Measurements from ENCODE around the gene KRT74. TPM values are rescaled to one million over a fixed set of nuclear protein-coding genes. Genes with fewer than 3 reads are reported as not detected.

KRT74 gene
- polyA plus RNA-seq (ENCODE audit: insufficient read length in 3 of 3): not detected

DNA sequence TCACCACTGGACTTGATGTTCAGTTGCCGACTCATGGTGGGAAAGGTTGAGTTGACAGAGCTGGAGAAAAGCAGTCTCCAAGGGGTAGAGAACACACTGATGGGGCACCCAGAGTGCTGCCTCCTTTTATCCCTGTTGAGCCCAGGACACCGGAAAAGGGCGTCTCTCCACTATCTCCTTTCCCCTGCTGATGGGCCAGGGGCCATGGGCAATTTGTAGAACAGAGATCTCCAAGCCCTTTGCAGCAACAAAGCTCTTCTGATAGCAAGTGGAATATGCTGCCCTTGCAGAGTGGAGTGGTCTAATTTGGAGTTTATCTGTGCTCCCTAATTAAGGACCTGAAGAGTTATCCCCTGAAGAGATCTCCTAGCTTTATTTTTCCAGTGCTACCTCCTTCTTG lies at the start of gene KRT74:
KRT74 (minus strand) TSS at position 101 of the 400 bp plus-strand sequence; CDS start at position 35, 66 bp downstream.
- no peak for DNase-seq (ENCODE audit: low read depth in 3 of 3, low spot score in 2 of 3)

- DNase-seq (ENCODE audit: low read depth in 3 of 3, low spot score in 2 of 3): no peak
These were observed 48.7 kb upstream of the KRT74 start for GRCh38 chr12:52622349-52622748.

GRCh38 chr12:52618866-52619265 lies 45.2 kb upstream of the KRT74 start:
- DNase-seq (ENCODE audit: low read depth in 3 of 3, low spot score in 2 of 3): no peak

GRCh38 chr12:52618216-52618615 lies 44.6 kb upstream of the KRT74 start, which contains the start of gene KRT73:
TSS of gene KRT73 (minus strand) at chr12:52618559. CDS start at chr12:52618524, 35 bp downstream.
- DNase-seq (ENCODE audit: low read depth in 3 of 3, low spot score in 2 of 3): no peak

DNA sequence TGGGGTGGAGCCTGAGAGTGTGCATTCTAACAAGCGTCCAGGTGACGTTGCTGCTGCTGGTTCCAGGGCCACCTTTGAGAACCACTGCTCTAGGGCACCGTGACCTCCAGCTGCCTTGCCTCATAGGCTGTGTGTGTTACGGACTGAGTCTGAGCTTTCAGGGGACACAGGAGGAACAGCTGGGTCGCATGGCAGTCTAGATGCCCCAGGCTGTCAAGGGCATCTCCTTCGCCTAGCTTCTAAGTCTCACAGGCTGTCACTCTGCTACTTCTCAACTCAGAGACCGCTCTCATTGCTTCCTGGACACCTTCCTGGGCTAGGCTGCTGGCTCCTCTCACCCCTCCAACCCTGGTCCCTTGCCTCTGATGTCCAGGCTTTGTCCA lies 43.8 kb upstream of the KRT74 start:
- no peak for DNase-seq (ENCODE audit: low read depth in 3 of 3, low spot score in 2 of 3)

GRCh38 chr12:52616680-52617402 lies 43.2 kb upstream of the KRT74 start:
- no peak for DNase-seq (ENCODE audit: low read depth in 3 of 3, low spot score in 2 of 3)

DNA sequence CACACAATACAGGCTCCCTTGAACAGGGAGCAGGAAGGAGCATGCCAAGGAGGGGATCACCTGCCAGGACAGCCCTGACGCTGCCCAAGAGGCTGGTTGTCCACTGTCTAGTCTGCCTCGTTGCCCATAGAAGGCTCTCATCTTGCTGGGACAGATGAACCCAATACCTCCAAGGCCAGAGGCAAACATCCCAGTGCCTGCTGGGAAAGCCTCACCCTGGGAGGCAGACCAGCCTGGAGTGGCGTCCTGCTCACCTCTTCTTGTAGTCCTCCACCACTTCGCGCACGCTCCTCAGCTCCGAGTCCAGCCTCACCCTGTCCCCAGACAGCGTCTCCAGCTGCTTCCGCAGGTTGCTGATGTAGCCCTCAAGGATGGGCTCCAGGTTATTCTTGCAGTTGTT lies 42.3 kb upstream of the KRT74 start:
- no peak for DNase-seq (ENCODE audit: low read depth in 3 of 3, low spot score in 2 of 3)

DNA sequence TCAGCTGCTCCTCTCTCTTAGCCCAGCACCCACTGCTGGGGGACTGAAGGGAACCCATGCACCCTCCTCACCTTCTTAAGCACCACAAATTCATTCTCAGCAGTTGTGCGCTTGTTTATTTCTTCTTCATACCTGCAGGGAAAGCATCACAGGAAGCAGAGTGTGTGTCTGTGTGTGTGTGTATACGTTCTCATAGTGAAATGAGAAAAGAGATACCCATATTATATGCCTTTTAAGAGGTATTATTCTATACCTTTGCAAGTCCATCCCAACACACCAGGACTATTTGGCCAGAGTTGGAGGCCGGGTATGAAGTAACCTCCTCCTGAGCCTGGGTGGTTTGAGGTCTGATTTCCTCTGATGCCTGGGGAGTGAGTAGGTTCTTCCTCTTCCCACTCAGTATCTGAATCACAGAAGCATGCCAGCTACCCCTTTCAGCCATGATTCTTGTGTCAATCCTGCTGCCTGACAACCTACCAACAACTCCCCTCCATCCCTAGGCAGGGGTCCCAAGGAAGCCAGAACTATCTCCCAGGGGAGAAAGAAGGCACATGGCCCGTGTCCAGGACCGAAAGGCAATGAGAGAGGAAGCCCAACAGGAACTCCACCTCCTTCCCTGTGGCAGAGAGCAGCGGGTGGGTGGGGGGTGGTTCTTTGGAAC lies 41.7 kb upstream of the KRT74 start:
- DNase-seq (ENCODE audit: low read depth in 3 of 3, low spot score in 2 of 3): no peak

DNA sequence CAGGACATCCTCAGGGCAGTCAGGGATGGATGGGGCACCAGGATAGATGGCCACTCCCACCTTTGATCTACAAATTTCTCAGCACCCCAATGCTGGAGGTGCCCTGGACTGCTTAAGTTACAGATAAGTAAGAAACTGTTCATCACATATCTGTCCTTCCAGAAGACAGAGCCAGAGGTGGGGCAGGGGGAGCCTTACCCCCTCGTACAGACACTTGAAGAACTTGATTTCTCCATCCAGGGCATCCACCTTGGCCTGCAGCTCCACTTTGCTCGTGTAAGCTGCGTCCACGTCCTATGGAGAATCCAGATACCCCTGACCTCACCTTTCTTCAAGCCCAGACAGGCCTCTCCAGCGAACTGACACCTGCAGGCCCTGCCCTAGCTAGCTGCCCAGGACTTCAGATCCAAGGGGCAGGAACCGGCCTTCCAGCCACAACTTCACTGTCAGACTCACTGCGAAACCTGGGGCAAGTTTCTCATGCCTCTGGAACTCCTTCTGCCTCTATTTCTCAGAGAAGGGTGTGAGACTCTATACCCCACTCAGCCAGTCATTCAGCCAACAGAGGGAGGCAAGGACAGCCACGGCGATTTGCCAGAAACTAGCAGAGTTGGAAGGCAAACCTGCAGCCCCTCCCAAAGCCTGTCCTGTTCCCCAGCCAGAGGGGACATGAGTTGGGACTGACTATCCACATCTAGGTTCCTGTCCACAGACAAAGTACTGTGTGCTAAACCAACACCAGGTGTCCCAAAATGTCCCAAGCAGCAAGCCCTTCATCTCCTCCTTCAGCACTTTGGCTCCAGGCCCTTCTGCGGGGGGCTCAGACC lies 41.0 kb upstream of the KRT74 start:
- no peak for DNase-seq (ENCODE audit: low read depth in 3 of 3, low spot score in 2 of 3)

DNA sequence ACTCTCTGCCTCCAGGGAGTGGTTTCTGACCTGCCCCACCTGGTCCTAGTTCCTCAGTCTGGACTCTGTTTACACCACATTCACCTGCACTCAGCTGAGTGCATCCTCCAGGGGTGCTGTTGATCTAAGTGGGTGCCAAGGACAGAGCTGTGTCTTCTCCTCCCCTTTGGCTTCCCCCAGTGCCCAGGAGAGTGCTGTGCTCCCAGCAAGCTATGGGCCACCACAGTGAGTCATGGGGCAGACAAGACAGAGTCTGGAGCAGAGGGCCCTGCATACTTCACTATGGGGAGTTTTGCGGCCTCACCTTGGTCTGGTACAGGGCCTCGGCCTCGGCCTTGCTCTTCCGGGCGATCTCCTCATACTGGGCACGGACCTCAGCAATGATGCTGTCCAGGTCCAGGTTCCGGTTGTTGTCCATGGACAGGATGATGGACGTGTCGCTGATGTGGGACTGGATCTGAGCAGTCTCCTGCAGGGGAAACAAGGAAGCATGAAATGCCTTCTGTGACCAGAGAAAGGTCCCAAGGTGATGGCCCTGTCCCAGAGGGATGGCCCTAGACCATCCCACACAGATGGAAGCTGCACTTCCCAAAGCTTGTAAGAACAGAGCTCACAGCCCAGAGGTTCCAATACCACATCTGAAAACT lies 39.9 kb upstream of the KRT74 start:
- DNase-seq (ENCODE audit: low read depth in 3 of 3, low spot score in 2 of 3): no peak

- no peak for DNase-seq (ENCODE audit: low read depth in 3 of 3, low spot score in 2 of 3)
These were observed 39.1 kb upstream of the KRT74 start for GRCh38 chr12:52612431-52613383.

- DNase-seq (ENCODE audit: low read depth in 3 of 3, low spot score in 2 of 3): no peak
These were observed 37.4 kb upstream of the KRT74 start for GRCh38 chr12:52611080-52611468.

DNA sequence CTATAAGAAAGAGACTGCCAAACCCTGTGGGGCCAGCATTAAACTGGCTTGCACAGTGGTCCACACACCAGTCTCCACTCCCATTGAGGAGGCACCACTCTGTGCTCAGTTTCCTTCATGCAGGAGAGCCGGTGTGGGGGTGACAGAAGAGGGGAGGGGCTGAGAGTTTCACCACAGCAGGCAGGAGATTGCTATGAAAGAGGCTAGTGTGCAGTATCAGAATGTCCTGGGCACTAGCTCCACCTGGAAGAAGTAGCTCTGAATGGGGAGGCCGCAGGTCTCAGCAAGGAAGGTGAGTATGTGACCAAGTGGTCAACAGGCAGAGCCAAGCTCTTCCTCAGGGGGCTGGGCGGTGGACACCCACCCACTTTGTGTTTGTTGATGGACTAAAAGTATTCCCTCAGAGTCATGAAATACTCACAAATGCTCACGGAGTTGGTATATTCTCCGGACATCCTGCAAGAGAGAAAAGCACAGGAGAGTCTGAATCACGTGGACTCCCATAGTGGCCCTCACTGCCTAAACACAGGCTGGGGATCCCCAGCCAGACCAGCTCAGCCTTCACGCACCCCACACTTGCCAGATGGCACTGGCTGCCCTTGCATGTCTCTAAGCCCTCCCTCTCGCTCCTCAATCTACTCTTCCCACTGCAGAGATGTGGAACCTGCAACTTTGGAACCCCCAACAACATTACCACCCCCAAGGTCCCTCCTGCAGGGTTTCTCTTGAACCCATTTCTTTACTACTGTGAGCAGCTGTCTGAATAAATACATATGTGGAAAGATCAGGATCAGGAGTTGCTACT lies 35.4 kb upstream of the KRT74 start:
- DNase-seq (ENCODE audit: low read depth in 3 of 3, low spot score in 2 of 3): no peak

GRCh38 chr12:52608161-52608560 lies 34.5 kb upstream of the KRT74 start:
- DNase-seq (ENCODE audit: low read depth in 3 of 3, low spot score in 2 of 3): no peak

DNA sequence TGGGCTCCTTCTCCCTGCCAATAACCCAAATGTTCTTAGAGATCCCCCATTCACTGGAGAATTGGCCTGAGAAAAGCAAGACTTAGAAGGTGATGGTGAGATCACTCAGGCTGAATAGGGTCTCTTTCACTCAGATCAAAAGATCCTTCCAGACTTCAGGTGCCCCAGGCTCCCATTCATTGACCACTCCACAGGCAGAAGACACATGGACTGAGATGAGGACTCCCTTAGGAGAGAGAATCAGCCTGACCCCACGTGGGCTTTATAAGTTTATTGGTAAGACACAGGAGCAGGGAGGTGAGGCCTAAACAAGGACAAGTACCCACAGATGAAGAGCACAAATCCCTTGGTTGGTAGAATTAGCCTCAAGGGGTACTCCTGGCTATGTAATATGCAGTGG lies 33.7 kb upstream of the KRT74 start:
- DNase-seq (ENCODE audit: low read depth in 3 of 3, low spot score in 2 of 3): no peak

DNA sequence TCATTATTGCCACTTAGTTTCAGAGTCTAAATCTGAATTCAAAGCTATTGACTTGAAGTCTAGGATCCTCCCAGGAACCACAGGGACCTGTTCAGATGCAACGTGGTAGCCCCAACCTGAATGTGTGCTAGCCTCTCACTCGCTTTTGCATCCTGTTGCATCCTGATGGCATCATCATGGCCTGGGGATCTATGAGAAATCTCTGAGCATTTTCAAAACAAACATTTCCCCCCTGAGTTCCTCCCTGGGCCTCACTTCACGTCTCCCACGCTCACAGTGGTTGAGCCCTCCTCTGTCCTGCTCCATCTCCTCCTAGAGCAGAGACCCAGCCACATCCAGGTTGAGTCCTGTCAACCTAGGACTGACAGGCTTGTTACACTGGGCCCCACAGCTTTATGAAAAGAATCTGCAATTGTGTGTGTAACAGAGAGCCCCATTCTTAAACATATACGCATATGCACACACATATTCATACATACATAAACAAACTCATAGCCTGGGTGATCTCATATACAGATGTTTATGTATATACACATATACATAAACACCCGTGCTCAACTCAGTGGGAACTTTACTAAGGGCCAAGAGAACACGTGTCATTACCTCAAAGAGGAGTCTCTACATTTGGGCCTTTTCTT lies 33.1 kb upstream of the KRT74 start:
- no peak for DNase-seq (ENCODE audit: low read depth in 3 of 3, low spot score in 2 of 3)

DNA sequence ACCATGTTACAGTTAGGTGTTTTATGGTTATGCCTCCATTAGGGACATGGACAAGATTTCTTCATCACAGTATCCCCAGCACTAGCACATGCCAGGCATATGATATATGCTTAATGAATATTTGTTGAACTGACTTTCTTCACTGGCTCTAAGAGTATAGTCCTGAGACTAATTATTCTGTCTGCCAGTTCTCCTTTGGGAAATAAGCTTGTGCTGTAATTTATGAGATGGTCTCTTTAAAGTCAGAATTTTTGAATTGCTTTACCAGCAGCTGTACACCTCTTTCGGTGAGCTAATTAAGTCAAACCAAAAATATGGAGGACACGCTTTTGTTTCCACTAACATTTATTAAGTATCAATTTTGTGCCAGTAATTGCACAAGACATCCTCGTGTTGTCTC lies 32.5 kb upstream of the KRT74 start:
- no peak for DNase-seq (ENCODE audit: low read depth in 3 of 3, low spot score in 2 of 3)

GRCh38 chr12:52605542-52605941 lies 31.9 kb upstream of the KRT74 start:
- no peak for DNase-seq (ENCODE audit: low read depth in 3 of 3, low spot score in 2 of 3)

- no peak for DNase-seq (ENCODE audit: low read depth in 3 of 3, low spot score in 2 of 3)
These were observed 31.2 kb upstream of the KRT74 start for GRCh38 chr12:52604859-52605258.

All from right renal cortex interstitium (tissue), 3 donors.